ENCODE data around the gene PEAR1. TPM values are rescaled to one million over a fixed set of nuclear protein-coding genes. Genes with fewer than 3 reads are reported as not detected.

Gene PEAR1
- total RNA-seq, 1 experiment from 2014 or later, result 10.8 TPM

DNA sequence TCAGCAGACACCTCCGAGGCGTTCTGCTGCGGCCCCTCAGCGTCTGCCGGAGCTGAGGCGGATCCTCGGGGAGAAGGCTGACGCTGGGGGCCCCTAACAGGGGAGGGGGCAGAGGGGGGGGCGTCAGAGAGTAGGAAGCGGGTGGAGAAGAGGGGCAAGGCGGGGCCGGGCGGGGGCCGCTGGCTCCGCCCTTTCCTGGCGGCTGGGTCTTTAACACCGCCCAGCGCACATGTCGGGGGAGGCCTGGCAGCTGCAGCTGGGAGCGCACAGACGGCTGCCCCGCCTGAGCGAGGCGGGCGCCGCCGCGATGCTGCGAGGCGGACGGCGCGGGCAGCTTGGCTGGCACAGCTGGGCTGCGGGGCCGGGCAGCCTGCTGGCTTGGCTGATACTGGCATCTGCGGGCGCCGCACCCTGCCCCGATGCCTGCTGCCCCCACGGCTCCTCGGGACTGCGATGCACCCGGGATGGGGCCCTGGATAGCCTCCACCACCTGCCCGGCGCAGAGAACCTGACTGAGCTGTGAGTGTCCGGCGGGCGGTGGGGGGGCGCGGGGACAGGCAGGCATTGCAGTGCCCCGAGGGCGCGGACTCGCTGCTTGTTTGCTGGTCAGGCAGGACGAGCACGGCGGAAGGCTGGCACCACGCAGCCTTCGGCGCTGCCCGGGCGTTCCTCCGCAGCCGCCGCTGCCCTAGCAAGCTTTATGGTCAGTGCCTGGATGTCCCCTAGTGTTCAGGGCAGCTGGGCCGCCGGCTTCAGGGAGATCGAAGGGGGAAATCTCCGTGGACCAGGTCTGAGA is 32.7 kb upstream of the PEAR1 start, which contains the start of gene NTRK1:
TSS of gene NTRK1 (plus strand) at position 238 of the 796 bp plus-strand sequence. CDS start at position 308, 70 bp downstream.
- Histone ChIP-seq H3K4me1 (ENCODE audit: control insufficient read depth in 1 of 2, insufficient read depth in 2 of 2, low read length in 2 of 2) (peaks cover 4 to 17% of the 10 kb centered on the region in 2 experiments; a peak in 3 of 4 replicates), H3K27ac (ENCODE audit: low read depth, low read length) (no peak within 1 kb of the TSS), H3K27me3 (ENCODE audit: insufficient read depth, low read length) (peaks cover 3% of the 10 kb centered on the region; the same call in 1 of the 2 replicates), H3K9me3 (ENCODE audit: control insufficient read depth in 1 of 2, insufficient read depth in 1 of 2, low read depth in 1 of 2, low read length in 2 of 2) (no peaks in the 10 kb centered on the region), H3K4me3 (replicated peaks in 1 of 2; ENCODE audit: low read depth in 1 of 2, low read length in 2 of 2) (peak within 1 kb of the TSS; percentile 30 to 55), H3K9ac (ENCODE audit: low read length) (peak within 1 kb of the TSS; percentile 19; the same call in 1 of the 2 replicates), H4K20me1 (ENCODE audit: insufficient read depth) (no peaks in the 10 kb centered on the region), H3K9me2 (ENCODE audit: insufficient read depth) (no peaks in the 10 kb centered on the region), H3K4me2 (ENCODE audit: low read length) (peak within 1 kb of the TSS; percentile 93), H3K79me2 (ENCODE audit: insufficient read depth, low read length) (no peaks in the 10 kb centered on the region), H3K36me3 (ENCODE audit: control insufficient read depth in 1 of 2, insufficient read depth in 2 of 2, low read length in 2 of 2) (no peaks in the 10 kb centered on the region), H2AFZ (ENCODE audit: low read depth, low read length, poor library complexity, severe bottlenecking) (peak within 1 kb of the TSS; percentile 98)
- BruUV-seq (replicated peaks), result no TSS peak
- TF ChIP-seq, protein P1, sequence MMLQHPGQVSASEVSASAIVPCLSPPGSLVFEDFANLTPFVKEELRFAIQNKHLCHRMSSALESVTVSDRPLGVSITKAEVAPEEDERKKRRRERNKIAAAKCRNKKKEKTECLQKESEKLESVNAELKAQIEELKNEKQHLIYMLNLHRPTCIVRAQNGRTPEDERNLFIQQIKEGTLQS (IDR thresholded peaks at IDR 0.05), result no peak
- TF ChIP-seq SRF (IDR thresholded peaks at IDR 0.05; ENCODE audit: low read depth) (no peak), ZNF274 (IDR thresholded peaks at IDR 0.05; ENCODE audit: low read depth, low read length) (no peak), CBX3 (IDR thresholded peaks at IDR 0.05; ENCODE audit: low read depth) (no peak), EGR1 (IDR thresholded peaks at IDR 0.05; ENCODE audit: low read depth) (no peak), POLR2A (IDR thresholded peaks at IDR 0.05; ENCODE audit: borderline replicate concordance, extremely low read depth, insufficient read depth, insufficient read length) (no peak), JUND (IDR thresholded peaks at IDR 0.05) (no peak), SP1 (IDR thresholded peaks at IDR 0.05; ENCODE audit: low read depth) (no peak), CEBPB (IDR thresholded peaks at IDR 0.05; ENCODE audit: low read depth) (no peak), TCF7L2 (IDR thresholded peaks at IDR 0.05; ENCODE audit: borderline replicate concordance, extremely low read depth, insufficient read depth, insufficient read length) (no peak), POLR2AphosphoS5 (IDR thresholded peaks at IDR 0.05; ENCODE audit: low read depth, low read length) (no peak)
- TF ChIP-seq, protein P2, sequence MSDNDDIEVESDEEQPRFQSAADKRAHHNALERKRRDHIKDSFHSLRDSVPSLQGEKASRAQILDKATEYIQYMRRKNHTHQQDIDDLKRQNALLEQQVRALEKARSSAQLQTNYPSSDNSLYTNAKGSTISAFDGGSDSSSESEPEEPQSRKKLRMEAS (IDR thresholded peaks at IDR 0.05), result no peak; the same call in 1 of the 2 replicates
- TF ChIP-seq, protein P3, sequence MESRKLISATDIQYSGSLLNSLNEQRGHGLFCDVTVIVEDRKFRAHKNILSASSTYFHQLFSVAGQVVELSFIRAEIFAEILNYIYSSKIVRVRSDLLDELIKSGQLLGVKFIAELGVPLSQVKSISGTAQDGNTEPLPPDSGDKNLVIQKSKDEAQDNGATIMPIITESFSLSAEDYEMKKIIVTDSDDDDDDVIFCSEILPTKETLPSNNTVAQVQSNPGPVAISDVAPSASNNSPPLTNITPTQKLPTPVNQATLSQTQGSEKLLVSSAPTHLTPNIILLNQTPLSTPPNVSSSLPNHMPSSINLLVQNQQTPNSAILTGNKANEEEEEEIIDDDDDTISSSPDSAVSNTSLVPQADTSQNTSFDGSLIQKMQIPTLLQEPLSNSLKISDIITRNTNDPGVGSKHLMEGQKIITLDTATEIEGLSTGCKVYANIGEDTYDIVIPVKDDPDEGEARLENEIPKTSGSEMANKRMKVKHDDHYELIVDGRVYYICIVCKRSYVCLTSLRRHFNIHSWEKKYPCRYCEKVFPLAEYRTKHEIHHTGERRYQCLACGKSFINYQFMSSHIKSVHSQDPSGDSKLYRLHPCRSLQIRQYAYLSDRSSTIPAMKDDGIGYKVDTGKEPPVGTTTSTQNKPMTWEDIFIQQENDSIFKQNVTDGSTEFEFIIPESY (IDR thresholded peaks at IDR 0.05; ENCODE audit: extremely low read depth, insufficient replicate concordance, low read length), result no peak
- TF ChIP-seq, protein P4, sequence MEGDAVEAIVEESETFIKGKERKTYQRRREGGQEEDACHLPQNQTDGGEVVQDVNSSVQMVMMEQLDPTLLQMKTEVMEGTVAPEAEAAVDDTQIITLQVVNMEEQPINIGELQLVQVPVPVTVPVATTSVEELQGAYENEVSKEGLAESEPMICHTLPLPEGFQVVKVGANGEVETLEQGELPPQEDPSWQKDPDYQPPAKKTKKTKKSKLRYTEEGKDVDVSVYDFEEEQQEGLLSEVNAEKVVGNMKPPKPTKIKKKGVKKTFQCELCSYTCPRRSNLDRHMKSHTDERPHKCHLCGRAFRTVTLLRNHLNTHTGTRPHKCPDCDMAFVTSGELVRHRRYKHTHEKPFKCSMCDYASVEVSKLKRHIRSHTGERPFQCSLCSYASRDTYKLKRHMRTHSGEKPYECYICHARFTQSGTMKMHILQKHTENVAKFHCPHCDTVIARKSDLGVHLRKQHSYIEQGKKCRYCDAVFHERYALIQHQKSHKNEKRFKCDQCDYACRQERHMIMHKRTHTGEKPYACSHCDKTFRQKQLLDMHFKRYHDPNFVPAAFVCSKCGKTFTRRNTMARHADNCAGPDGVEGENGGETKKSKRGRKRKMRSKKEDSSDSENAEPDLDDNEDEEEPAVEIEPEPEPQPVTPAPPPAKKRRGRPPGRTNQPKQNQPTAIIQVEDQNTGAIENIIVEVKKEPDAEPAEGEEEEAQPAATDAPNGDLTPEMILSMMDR (IDR thresholded peaks at IDR 0.05 in 2 of 3, conservative IDR thresholded peaks at IDR 0.05 in 1 of 3; ENCODE audit: borderline replicate concordance in 1 of 3, insufficient read depth in 1 of 3, low read depth in 2 of 3, low read length in 2 of 3), result no peak
- RAD21 ChIA-PET (ENCODE audit: low non-redundant PET in 1 of 2, low total read pairs in 2 of 2, uncharacterized antibody in 2 of 2, unreplicated experiment in 2 of 2), result interaction anchor here (1.3 to 2.7 kb wide), 5 partner anchors 134 to 178 kb away, joined by 3 to 23 read pairs (median 15); no protein-coding TSS in a partner anchor
- POLR2A ChIA-PET, result interaction anchor here (1.2 to 1.8 kb wide), 6 partner anchors 94 to 200 kb away, joined by 3 to 10 read pairs (median 4); partner anchors contain the start of genes ISG20L2, METTL25B, MRPL24 and PRCC
- DNase-seq (ENCODE audit: low read depth, low spot score) (no peak), ATAC-seq (peak; percentile 77)
- CTCF ChIA-PET, result interaction anchor here (0.9 to 6.5 kb wide), 23 partner anchors 10 to 241 kb away, joined by 3 to 136 read pairs (median 6); partner anchors contain the start of genes CRABP2, HAPLN2, ISG20L2 and METTL25B
- intact Hi-C loops (cut with micrococcal nuclease), result loop anchor here (1.0 kb wide), 3 partner anchors 64 to 172 kb away; no protein-coding TSS in a partner anchor
